GM18511 (cell line): ENCODE measurements around the gene ADGRB3.

Experiments used
- ATAC-seq: cut with Tn5 transposase; IDR thresholded peaks from one replicate; pipeline ENCODE4 v1.9.1; 2021; ENCODE audit warnings: mild to moderate bottlenecking, moderate library complexity; ENCODE audit not compliant: unreplicated experiment

The ADGRB3 gene

GRCh38 chr6:69293471-69293870, 658.4 kb downstream of the ADGRB3 start:
- no peak for ATAC-seq

DNA sequence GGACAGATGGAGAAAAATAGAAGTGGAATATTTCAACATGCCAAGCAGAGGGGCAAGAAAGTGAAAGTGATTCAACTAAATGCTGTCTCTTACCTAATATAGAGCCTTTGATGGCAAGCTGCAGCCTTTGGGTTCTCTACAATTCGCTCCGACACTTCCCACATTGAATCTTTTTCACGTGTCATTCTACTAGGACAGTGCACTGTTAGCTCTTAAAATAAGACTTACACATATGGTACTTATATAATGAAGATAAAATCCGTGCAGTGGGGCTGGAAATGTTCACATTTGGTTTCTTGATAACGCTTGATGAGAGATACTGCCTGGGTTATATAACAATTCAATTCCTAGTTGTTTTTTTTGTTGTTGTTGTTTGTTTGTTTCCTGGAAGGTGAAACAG, 659.3 kb downstream of the ADGRB3 start:
- no peak for ATAC-seq

- ATAC-seq, result no peak
Measured at GRCh38 chr6:69294862-69295261, 659.8 kb downstream of the ADGRB3 start.

DNA sequence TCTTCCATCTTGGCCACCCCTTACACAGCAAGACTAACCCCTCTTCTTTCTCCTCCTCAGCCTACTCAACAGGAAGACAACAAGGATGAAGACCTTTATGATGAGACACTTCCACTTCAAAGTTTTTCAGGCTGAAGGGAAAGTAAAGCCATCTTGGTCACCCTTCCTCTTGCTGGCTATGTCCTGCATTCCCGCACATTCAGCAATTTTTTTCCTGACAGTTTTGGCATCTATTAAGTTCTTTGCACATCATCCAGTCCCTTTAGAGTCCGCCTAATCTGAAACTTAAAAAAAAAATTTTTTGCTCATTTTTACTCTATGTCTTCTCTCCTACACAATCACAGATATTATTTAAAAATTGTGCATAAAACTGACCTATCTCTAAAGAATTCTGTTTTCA, 668.3 kb downstream of the ADGRB3 start:
- ATAC-seq, result no peak

- no peak for ATAC-seq
Measured at GRCh38 chr6:69305456-69305855, 670.4 kb downstream of the ADGRB3 start.

DNA sequence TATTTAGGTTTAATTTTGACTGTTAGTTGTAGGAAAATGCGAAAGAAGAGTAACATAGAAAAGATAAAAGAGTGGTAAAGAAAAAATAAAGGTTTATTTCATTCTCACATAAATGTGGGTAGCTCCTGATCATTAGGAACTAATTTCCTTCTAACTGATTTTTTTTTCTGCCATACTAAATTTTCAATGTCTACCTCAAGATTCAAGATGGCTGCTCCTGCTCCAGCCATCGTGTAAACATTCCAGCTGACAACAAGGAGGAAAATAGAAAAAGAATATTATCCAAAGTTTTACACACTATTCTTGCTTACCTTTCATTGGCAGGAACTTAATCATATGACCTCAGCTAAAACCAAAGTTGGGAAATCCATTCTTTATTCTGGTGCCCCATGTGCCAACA, 673.5 kb downstream of the ADGRB3 start:
- ATAC-seq, result no peak

DNA sequence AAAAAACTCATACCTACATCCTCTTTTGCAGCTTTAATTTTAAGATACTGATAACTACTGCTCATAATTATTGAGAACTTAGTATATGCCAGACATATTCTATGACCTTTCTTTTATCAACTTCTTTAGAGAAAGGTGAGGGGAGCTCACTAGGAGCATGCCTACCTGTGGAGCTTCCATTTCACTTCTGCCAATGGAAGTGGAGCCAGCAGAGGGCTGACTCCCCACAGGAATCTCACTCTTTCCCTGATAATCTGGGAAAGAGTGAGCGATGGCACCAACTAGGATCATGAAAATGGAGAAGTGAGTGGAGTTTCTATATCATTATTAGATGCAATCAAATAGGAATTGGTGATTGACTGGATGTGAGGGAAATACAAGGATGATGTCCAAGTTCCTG, 676.8 kb downstream of the ADGRB3 start:
- no peak for ATAC-seq

DNA sequence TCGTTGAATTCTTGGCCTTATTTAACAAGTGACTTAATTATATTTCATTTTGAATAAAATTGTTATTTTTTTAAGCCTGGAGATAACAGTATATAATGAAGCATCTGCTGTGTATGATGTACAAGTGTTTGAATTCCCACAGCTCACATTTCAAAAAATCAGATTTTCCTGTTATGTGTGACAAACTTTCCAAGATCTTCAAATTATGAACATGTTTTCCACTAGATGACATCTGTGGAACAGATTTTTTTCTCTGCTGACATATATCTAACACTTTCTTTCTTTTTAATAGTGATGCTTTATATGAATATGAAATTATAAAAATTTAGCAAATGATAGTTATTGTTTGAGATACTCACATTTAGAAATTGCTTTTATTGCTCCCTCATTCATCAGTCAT, 678.9 kb downstream of the ADGRB3 start:
- ATAC-seq, result no peak

- ATAC-seq, result no peak
Measured at GRCh38 chr6:69314531-69314930, 679.4 kb downstream of the ADGRB3 start.

- ATAC-seq, result no peak
Measured at GRCh38 chr6:69331886-69332285, 696.8 kb downstream of the ADGRB3 start.

DNA sequence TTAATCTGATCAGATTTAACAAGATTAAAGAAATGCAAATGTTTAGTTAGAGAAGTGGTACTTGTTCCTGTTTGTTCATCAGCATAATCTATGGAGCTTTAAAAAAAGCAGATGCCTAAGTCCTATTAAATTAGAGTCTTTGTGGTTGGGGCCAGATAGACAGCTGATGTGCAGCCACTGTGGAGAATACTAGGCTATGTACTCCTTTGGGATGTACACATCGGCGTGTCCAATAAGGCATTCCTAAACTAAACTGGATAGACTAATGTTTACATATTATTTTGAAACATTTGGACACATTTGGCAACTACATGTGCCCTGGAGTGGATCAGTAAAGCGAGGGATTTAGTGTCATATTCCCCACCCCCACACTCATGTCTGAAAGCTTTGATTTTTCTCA, 702.2 kb downstream of the ADGRB3 start:
- no peak for ATAC-seq

DNA sequence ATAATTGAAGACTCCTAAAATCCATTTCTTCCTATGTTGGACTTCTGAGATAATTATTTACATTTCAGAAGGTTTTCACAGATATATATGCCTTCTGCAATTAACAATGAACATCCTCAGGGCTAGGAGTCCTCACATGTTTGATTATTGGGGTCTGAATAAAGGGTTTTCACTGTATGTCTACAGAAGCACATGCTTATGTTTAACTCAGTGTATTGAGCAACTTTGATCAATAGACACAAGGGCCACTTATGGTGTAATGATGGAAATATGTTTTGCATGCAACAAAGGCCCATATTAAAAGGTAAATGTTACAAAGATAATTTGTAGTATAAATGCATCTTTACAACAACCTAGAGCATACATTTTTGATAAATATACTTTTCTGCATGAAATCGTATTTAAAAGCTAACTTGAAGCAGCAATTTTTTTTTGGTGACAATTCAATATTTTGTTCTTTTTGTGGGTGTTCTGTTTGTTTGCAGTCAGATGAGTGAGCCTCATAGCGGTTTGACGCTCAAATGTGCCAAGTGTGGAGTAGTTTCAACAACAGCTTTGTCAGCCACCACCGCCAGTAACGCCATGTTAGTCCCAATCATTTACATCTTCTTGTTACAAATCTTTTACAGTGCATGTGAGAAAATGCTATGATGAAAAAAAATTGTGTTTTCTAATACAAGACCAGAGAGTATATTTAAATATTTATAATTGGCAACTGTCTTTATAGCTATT, 703.5 kb downstream of the ADGRB3 start:
- no peak for ATAC-seq

DNA sequence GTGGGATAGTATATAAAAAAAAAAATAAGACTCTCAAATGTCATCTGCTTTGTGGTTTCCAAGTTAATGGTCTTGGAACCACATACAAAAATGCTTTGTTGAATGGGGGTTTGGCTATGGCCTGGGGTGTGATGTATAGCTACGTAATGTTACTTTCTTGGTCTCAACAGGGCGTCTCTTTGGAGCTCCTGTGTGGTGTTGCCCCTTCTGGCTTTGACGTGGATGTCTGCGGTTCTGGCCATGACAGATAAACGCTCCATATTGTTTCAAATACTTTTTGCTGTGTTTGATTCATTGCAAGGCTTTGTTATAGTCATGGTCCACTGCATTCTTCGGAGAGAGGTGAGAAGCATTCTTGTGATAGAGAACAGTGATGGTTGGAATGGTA, 704.1 kb downstream of the ADGRB3 start:
- ATAC-seq, result no peak

GRCh38 chr6:69340196-69340595, 705.1 kb downstream of the ADGRB3 start:
- ATAC-seq, result no peak

DNA sequence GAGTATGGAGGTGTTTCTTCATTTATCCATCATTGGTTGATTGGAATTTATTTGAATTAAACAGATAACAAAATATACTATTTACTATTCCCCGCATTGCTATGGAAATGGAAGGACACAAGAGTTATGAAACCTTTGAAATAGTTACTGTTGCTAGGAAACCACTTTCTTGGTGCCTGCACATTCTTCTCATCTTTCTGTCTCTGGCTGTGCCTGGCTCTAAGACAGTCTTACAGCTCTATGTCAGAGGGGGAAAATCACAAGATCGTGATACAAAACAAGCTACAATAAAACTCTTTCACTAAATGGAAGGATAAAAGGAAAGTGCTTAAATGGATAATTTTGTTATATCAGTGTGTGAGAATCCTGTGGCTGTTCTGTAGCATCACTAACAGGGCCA, 708.8 kb downstream of the ADGRB3 start:
- no peak for ATAC-seq

GRCh38 chr6:69349771-69350170, 714.7 kb downstream of the ADGRB3 start:
- ATAC-seq, result no peak

DNA sequence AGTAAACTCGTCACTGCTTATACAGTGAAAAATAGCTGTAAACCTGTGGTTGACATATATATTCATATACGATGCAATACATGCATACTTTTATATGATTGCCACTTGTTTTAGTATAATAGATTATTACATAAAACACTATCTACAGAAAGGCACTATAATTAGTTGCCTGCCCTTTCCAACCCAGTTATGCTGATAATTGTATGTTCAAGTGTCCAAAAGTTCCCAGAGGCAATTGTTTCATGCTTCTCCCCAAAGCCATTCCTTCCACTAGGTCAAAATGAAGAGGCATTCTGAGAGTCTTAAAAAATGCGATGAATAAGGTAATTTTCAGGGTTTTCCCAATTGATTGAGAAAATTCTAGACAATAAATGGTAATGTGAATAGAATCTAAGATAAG, 727.1 kb downstream of the ADGRB3 start:
- ATAC-seq, result no peak

GRCh38 chr6:69366831-69367230, 731.7 kb downstream of the ADGRB3 start:
- ATAC-seq, result no peak

GRCh38 chr6:69368613-69369012, 733.5 kb downstream of the ADGRB3 start:
- no peak for ATAC-seq

- no peak for ATAC-seq
Measured at GRCh38 chr6:69370763-69371162, 735.7 kb downstream of the ADGRB3 start.

- no peak for ATAC-seq
Measured at GRCh38 chr6:69378326-69378725, 743.2 kb downstream of the ADGRB3 start.

- no peak for ATAC-seq
Measured at GRCh38 chr6:69379518-69379917, 744.4 kb downstream of the ADGRB3 start.

DNA sequence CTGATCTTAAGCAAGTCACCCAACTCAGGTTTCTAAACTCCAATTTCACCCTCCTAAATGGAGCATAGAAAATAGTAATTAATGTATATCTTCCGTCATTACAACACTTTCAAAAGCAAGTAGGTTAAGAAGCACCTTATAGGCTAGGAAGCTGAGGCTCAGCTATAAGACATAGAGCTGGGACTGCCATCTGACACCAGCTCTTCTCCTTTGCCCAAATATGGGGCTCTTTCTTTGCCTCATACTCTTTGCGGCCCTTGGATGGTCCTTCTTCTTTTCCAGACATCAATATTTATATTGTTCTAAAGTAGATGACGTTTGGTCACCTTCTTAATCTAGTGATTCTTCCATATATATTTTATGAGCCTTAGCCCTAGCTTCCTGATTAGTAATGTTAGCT, 748.5 kb downstream of the ADGRB3 start:
- no peak for ATAC-seq
